Ishikawa (cell line): Measurements from ENCODE around the gene DOCK8.

Experiments
- CEBPB ChIP-seq: IDR thresholded peaks from 2 replicates; pipeline ENCODE4 v1.6.1; 2012
- CREB1 ChIP-seq: IDR thresholded peaks from 2 replicates; pipeline ENCODE4 v1.6.1; 2012; ENCODE audit warnings: low read depth
- EGR1 ChIP-seq: IDR thresholded peaks from 2 replicates; pipeline ENCODE4 v1.6.1; 2012
- EP300 ChIP-seq: IDR thresholded peaks from 2 replicates; pipeline ENCODE4 v1.6.1; 2012; ENCODE audit warnings: borderline replicate concordance
- FOXM1 ChIP-seq: IDR thresholded peaks from 2 replicates; pipeline ENCODE4 v1.6.1; 2012; ENCODE audit warnings: low read depth, borderline replicate concordance
- MAX ChIP-seq: IDR thresholded peaks from 2 replicates; pipeline ENCODE4 v1.6.1; 2012
- NFIC ChIP-seq: IDR thresholded peaks from 2 replicates; pipeline ENCODE4 v1.6.1; 2012
- RAD21 ChIP-seq: IDR thresholded peaks from 2 replicates; pipeline ENCODE4 v1.6.1; 2012; ENCODE audit warnings: low read depth
- REST ChIP-seq: IDR thresholded peaks from 2 replicates; pipeline ENCODE4 v1.6.1; 2012; ENCODE audit warnings: low read depth, mild to moderate bottlenecking
- TAF1 ChIP-seq: IDR thresholded peaks from 2 replicates; pipeline ENCODE4 v1.6.1; 2012; ENCODE audit warnings: low read depth, mild to moderate bottlenecking
- TEAD4 ChIP-seq: IDR thresholded peaks from 2 replicates; pipeline ENCODE4 v1.6.1; 2012
- USF1 ChIP-seq: IDR thresholded peaks from 2 replicates; pipeline ENCODE4 v1.6.1; 2012
- YY1 ChIP-seq: IDR thresholded peaks from 2 replicates; pipeline ENCODE4 v1.6.1; 2012; ENCODE audit warnings: low read depth
- ZBTB7A ChIP-seq: IDR thresholded peaks from 2 replicates; pipeline ENCODE4 v1.6.1; 2012; ENCODE audit warnings: low read depth

- TF ChIP-seq MAX (no peak), REST (no peak), TAF1 (no peak), ZBTB7A (no peak), RAD21 (no peak), YY1 (no peak), NFIC (no peak), EP300 (no peak), CEBPB (no peak), USF1 (no peak), FOXM1 (no peak), TEAD4 (no peak), EGR1 (no peak), CREB1 (no peak)
These were observed 98.1 kb downstream of the DOCK8 start for GRCh38 chr9:312596-313320.
